A549 (cell line): ENCODE results near the gene PCDHA7.

Source experiments
- POLR2A ChIP-seq: IDR thresholded peaks from 2 replicates; pipeline ENCODE4 v1.6.1; 2012; ENCODE audit warnings: mild to moderate bottlenecking, low read length
- SMC3 ChIP-seq: fragments of >200 bp; sonication (Bioruptor Twin); formaldehyde crosslinking; IDR thresholded peaks from 3 replicates; pipeline ENCODE4 v1.6.1; 2018; ENCODE audit warnings: inconsistent platforms
- TF ChIP-seq, protein P1 (sequence below): fragments of >200 bp; sonication (Bioruptor Twin); formaldehyde crosslinking; IDR thresholded peaks from 3 replicates; pipeline ENCODE4 v1.5.1; 2016

DNA sequence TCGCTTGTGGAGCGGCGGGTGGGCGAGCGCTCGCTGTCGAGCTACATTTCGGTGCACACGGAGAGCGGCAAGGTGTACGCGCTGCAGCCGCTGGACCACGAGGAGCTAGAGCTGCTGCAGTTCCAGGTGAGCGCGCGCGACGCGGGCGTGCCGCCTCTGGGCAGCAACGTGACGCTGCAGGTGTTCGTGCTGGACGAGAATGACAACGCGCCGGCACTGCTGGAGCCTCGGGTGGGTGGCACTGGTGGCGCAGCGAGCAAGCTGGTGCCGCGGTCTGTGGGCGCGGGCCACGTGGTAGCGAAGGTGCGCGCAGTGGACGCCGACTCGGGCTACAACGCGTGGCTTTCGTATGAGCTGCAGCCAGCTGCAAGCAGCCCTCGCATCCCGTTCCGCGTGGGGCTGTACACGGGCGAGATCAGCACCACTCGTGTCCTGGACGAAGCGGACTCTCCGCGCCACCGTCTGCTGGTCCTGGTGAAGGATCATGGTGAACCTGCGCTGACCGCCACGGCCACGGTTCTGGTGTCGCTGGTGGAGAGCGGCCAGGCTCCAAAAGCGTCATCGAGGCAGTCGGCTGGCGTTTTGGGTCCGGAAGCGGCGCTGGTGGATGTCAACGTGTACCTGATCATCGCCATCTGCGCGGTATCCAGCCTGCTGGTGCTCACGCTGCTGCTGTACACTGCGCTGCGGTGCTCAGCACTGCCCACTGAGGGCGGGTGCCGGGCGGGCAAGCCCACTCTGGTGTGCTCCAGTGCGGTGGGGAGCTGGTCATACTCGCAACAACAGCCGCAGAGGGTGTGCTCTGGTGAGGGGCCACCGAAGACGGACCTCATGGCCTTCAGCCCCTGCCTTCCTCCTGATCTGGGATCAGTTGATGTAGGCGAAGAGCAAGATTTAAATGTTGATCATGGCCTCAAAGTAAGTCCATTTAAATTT is 9.0 kb downstream of the PCDHA7 start:
- TF ChIP-seq SMC3 (no peak), POLR2A (no peak)
- TF ChIP-seq, protein P1, sequence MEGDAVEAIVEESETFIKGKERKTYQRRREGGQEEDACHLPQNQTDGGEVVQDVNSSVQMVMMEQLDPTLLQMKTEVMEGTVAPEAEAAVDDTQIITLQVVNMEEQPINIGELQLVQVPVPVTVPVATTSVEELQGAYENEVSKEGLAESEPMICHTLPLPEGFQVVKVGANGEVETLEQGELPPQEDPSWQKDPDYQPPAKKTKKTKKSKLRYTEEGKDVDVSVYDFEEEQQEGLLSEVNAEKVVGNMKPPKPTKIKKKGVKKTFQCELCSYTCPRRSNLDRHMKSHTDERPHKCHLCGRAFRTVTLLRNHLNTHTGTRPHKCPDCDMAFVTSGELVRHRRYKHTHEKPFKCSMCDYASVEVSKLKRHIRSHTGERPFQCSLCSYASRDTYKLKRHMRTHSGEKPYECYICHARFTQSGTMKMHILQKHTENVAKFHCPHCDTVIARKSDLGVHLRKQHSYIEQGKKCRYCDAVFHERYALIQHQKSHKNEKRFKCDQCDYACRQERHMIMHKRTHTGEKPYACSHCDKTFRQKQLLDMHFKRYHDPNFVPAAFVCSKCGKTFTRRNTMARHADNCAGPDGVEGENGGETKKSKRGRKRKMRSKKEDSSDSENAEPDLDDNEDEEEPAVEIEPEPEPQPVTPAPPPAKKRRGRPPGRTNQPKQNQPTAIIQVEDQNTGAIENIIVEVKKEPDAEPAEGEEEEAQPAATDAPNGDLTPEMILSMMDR = no peak
